Hematopoietic multipotent progenitor cell treated with erythropoietin and hydrocortisone succinate and interleukin-3 and kit ligand, for 15 days (in vitro differentiated cells): ENCODE measurements around the gene COL6A6.

Experiments
- DNase-seq: peaks from one replicate; pipeline ENCODE4 v3.0.0-alpha.2; 2015; ENCODE audit warnings: low spot score

The COL6A6 gene

GRCh38 chr3:130516645-130517512 lies at the start of gene COL6A6:
Gene COL6A6 (plus strand): TSS chr3:130517177. CDS start chr3:130560365, 43,188 bp downstream.
- no peak for DNase-seq

GRCh38 chr3:130468311-130468710 lies 48.7 kb upstream of the COL6A6 start:
- no peak for DNase-seq

- no peak for DNase-seq
These were observed 46.9 kb upstream of the COL6A6 start for GRCh38 chr3:130470126-130470525.

- DNase-seq = no peak
These were observed 43.6 kb upstream of the COL6A6 start for GRCh38 chr3:130473416-130473815.

- DNase-seq = no peak
These were observed 36.2 kb upstream of the COL6A6 start for GRCh38 chr3:130480736-130481135.

- DNase-seq = no peak
These were observed 28.7 kb upstream of the COL6A6 start for GRCh38 chr3:130488288-130488687.

- no peak for DNase-seq
These were observed 28.1 kb upstream of the COL6A6 start for GRCh38 chr3:130488769-130489450.

- no peak for DNase-seq
These were observed 26.7 kb upstream of the COL6A6 start for GRCh38 chr3:130490241-130490640.

GRCh38 chr3:130491431-130491830 lies 25.5 kb upstream of the COL6A6 start:
- DNase-seq = no peak

GRCh38 chr3:130504701-130505100 lies 12.3 kb upstream of the COL6A6 start:
- DNase-seq = no peak

- DNase-seq = no peak
These were observed 10.9 kb upstream of the COL6A6 start for GRCh38 chr3:130506031-130506430.

- DNase-seq = no peak
These were observed 9.2 kb upstream of the COL6A6 start for GRCh38 chr3:130507746-130508145.

- DNase-seq = no peak
These were observed 8.0 kb upstream of the COL6A6 start for GRCh38 chr3:130509008-130509407.

- no peak for DNase-seq
These were observed 2.3 kb upstream of the COL6A6 start for GRCh38 chr3:130514681-130515080.

GRCh38 chr3:130515755-130516154 lies 1.2 kb upstream of the COL6A6 start:
- no peak for DNase-seq

GRCh38 chr3:130517602-130518001 lies 625 bp downstream of the COL6A6 start:
- DNase-seq = no peak

GRCh38 chr3:130519754-130520153 lies 2.8 kb downstream of the COL6A6 start:
- no peak for DNase-seq

- no peak for DNase-seq
These were observed 5.4 kb downstream of the COL6A6 start for GRCh38 chr3:130522399-130522798.

GRCh38 chr3:130527426-130527825 lies 10.4 kb downstream of the COL6A6 start:
- DNase-seq = no peak

- no peak for DNase-seq
These were observed 11.1 kb downstream of the COL6A6 start for GRCh38 chr3:130528120-130528519.

GRCh38 chr3:130529486-130530215 lies 12.7 kb downstream of the COL6A6 start:
- no peak for DNase-seq

GRCh38 chr3:130533247-130533646 lies 16.3 kb downstream of the COL6A6 start:
- DNase-seq = no peak
